WERI-Rb-1 (cell line): ENCODE measurements around the gene THBS2.

Experiments used
- DNase-seq: peaks from one replicate; pipeline ENCODE4 v3.0.0-alpha.2; 2020
- H3K27ac ChIP-seq: fragments of 250-450 bp; sonication (Bioruptor Pico); 2 replicates; pipeline ENCODE4 v1.5.1; 2020; ENCODE audit warnings: mild to moderate bottlenecking, moderate library complexity
- H3K27me3 ChIP-seq: fragments of 250-450 bp; sonication (Bioruptor Pico); 2 replicates; pipeline ENCODE4 v1.5.1; 2021; ENCODE audit warnings: mild to moderate bottlenecking, low read depth, moderate library complexity; ENCODE audit not compliant: insufficient read depth, severe bottlenecking
- H3K36me3 ChIP-seq: fragments of 250-450 bp; sonication (Bioruptor Pico); 2 replicates; pipeline ENCODE4 v1.5.1; 2020; ENCODE audit warnings: mild to moderate bottlenecking, moderate library complexity
- H3K4me3 ChIP-seq: 2 replicates; pipeline ENCODE4 v1.5.1; 2011; ENCODE audit warnings: low read depth, mild to moderate bottlenecking, control low read depth, low read length
- H3K9me3 ChIP-seq: fragments of 250-450 bp; sonication (Bioruptor Pico); 2 replicates; pipeline ENCODE4 v1.5.1; 2021; ENCODE audit warnings: mild to moderate bottlenecking, moderate library complexity; ENCODE audit not compliant: severe bottlenecking
- CTCF ChIP-seq: IDR thresholded peaks from 2 replicates; pipeline ENCODE4 v1.5.1; 2011; ENCODE audit warnings: low read depth, mild to moderate bottlenecking, control low read depth, inconsistent platforms, low read length

Gene THBS2

DNA sequence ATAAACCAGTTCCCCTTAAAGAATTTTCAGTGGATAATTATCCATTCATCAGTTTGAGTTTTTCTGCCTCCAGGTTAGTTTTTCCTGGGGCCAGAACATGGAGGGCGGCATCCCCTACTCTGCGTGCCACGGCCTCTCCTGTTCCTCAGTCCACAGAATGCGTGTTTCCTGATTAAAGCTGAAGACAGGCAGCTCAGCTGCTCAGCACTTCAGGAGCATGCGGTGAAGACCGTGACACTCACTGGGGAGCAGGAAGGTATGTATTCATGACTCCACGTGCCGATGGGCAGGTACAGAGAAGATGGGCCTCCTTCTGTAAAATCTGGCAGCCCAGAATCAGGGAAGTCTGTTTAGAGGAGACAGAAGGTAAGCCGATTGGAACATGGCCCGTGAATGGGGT lies 2.0 kb upstream of the THBS2 start:
- no peak for DNase-seq
- no peaks in the 10 kb centered on the region for H3K27me3 ChIP-seq
- no peaks in the 10 kb centered on the region for H3K36me3 ChIP-seq
- no peak overlapping the region for H3K27ac ChIP-seq
- H3K9me3 ChIP-seq: no peaks in the 10 kb centered on the region
- no peak for TF ChIP-seq CTCF
- no peak overlapping the region for H3K4me3 ChIP-seq

DNA sequence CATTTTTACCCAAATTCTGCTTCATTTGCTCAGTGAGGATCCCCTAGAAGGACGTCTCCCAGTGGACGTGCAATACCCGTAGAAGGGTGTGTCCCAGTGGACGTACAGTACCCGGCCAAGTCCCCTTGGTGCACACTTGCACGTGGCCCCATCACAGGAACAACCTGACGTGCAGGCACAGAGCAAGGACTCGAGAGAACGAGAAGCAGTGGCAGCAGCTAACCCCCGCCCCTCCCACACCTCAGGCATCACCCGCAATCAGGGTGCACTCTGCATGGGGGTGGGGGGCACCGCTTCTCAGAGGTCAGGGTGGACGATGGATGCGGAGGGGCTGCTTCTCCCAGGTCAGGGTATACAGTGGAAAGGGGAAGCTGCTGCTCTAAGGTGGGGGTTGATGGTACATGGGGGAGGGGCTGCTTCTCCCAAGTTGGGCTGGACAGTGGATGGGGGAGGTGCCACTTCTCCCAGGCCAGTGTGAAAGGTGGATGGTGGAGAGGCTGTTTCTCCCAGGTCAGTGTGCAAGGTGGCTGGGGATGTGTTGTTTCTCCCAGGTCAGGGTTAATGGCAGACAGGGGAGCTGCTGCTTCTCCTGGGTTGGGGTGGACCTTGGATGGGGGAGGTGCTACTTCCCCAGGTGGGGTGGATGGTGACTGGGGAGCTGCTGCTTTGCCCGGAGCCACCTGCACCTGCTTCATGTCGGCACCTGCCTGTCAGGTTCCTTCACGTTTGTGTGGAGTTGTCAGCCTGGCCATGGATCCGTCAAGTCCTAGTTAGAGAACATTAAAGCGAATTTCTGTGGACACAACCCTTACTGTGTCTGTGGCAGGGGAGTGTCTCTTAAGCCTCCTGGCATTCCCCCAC lies 1.0 kb upstream of the THBS2 start:
- H3K27me3 ChIP-seq: no peaks in the 10 kb centered on the region
- H3K27ac ChIP-seq: no peak overlapping the region
- TF ChIP-seq CTCF: no peak
- DNase-seq: no peak
- H3K36me3 ChIP-seq: no peaks in the 10 kb centered on the region
- H3K9me3 ChIP-seq: no peaks in the 10 kb centered on the region
- H3K4me3 ChIP-seq: no peak overlapping the region

DNA sequence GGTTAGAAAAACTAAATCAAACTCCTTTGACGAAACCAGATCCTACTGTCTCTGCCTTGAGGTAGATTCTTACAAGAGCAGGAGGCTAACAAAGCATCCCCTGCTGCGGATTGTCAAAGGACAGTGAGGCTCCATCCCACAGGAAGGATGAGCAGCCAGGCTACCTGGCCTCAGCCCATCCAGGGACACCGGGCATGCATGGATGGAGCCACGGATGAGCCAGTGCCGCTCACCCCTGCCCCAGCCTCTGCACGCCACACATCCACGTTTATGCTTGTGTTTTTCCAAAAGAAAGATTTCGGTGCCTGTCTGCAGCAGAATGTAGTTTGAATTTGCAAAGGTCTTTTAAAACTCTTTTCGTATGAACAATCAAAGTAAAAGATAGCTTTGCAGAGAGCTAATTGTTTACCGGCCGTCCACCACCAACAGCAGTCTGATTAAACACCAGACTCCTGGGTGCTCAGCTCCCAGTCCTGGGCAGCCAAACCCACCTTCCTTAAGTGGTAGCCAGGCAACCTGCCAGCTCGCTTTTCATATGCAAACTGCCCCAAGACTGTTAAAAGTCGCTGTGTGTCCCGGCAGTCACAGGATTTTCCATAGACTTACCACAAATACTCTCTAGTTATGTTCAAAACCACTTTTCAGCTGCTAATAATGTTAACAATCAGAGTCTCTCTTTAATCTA lies 999 bp downstream of the THBS2 start:
- no peak for TF ChIP-seq CTCF
- Histone ChIP-seq H3K27me3 (no peaks in the 10 kb centered on the region), H3K27ac (no peak overlapping the region), H3K36me3 (no peaks in the 10 kb centered on the region), H3K4me3 (no peak overlapping the region), H3K9me3 (no peaks in the 10 kb centered on the region)
- no peak for DNase-seq

DNA sequence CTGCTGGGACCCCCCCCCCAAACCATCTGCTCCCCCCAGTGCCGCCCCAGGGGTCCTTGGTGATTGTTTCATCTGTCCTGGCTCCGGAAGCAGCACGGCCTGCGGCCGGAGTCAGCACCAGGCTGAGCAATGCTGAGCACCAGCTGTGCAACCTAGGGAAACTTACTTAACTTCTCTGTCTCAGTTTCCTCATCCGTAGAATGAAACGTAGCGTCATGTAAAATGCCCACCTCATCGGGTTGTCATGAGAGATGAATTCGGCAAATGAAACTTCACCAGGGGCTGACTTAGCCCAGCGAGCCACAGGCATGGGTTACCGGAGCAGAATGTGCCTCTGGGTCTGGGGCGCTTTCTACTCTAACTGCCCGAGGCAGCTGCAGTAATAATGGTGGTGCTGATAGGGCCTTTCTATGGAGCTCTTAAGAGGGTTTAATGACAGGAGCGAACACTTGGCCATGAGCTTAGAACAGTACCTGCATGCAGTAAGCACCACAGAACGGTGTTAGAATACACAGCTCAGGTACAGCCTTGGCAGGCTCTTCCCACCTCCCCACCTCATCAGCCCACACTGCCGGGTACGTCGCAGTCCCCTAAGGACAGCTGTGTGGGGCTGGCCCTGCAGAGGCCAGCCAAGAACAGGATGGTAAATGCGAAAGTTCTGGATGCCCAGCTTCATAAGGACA lies 1.7 kb downstream of the THBS2 start:
- TF ChIP-seq CTCF: no peak
- Histone ChIP-seq H3K36me3 (no peaks in the 10 kb centered on the region), H3K9me3 (no peaks in the 10 kb centered on the region), H3K27me3 (no peaks in the 10 kb centered on the region), H3K4me3 (no peak overlapping the region), H3K27ac (no peak overlapping the region)
- no peak for DNase-seq

GRCh38 chr6:169251371-169251802 lies 2.3 kb downstream of the THBS2 start:
- no peak for TF ChIP-seq CTCF
- Histone ChIP-seq H3K9me3 (no peaks in the 10 kb centered on the region), H3K27ac (no peak overlapping the region), H3K27me3 (no peaks in the 10 kb centered on the region), H3K36me3 (no peaks in the 10 kb centered on the region), H3K4me3 (no peak overlapping the region)
- no peak for DNase-seq
